Stimulated activated CD8-positive, alpha-beta memory T cell treated with anti-CD3 and anti-CD28 coated beads, Interleukin-12 subunit alpha, Interleukin-12 subunit beta, amount 100 ng/mL, for 4 hours (primary cell): Measurements from ENCODE around the gene SH3YL1.

Experiments
- DNase-seq: peaks from one replicate; pipeline ENCODE4 v3.0.0-alpha.2; 2020; ENCODE audit warnings: low read depth

Gene SH3YL1

GRCh38 chr2:282371-283263 lies 18.8 kb upstream of the SH3YL1 start:
- no peak for DNase-seq

GRCh38 chr2:281381-281780 lies 17.5 kb upstream of the SH3YL1 start:
- DNase-seq = no peak

GRCh38 chr2:280650-281110 lies 16.8 kb upstream of the SH3YL1 start:
- no peak for DNase-seq

- DNase-seq = no peak
These were observed 16.3 kb upstream of the SH3YL1 start for GRCh38 chr2:279956-280649.

- DNase-seq = no peak
These were observed 15.5 kb upstream of the SH3YL1 start for GRCh38 chr2:279366-279765.

- no peak for DNase-seq
These were observed 15.1 kb upstream of the SH3YL1 start for GRCh38 chr2:278927-279320.

- no peak for DNase-seq
These were observed 14.6 kb upstream of the SH3YL1 start for GRCh38 chr2:278312-278926.

- no peak for DNase-seq
These were observed 11.6 kb upstream of the SH3YL1 start for GRCh38 chr2:275466-275865.

- DNase-seq = no peak
These were observed 10.7 kb upstream of the SH3YL1 start for GRCh38 chr2:274503-274902.

- no peak for DNase-seq
These were observed 9.5 kb upstream of the SH3YL1 start for GRCh38 chr2:273333-273732.

- no peak for DNase-seq
These were observed 8.1 kb upstream of the SH3YL1 start for GRCh38 chr2:271917-272316.

GRCh38 chr2:270861-271260 lies 7.0 kb upstream of the SH3YL1 start:
- DNase-seq = no peak

GRCh38 chr2:269356-270030 lies 5.7 kb upstream of the SH3YL1 start:
- DNase-seq = no peak

GRCh38 chr2:268323-268722 lies 4.5 kb upstream of the SH3YL1 start:
- DNase-seq = no peak

GRCh38 chr2:264493-265468 lies 949 bp upstream of the SH3YL1 start, which contains the start of gene ACP1:
TSS of gene ACP1 (plus strand) at chr2:264947. CDS start at chr2:264965, 18 bp downstream.
- DNase-seq = peak; percentile 95

- no peak for DNase-seq
These were observed 652 bp downstream of the SH3YL1 start for GRCh38 chr2:263022-263738.

- no peak for DNase-seq
These were observed 1.7 kb downstream of the SH3YL1 start for GRCh38 chr2:262117-262516.

GRCh38 chr2:260507-261161 lies 3.2 kb downstream of the SH3YL1 start:
- DNase-seq = no peak

- no peak for DNase-seq
These were observed 4.0 kb downstream of the SH3YL1 start for GRCh38 chr2:259789-260331.
